GM19099 (cell line): Measurements from ENCODE around the gene AMZ1.

Experiments
- POLR2A ChIP-seq: IDR thresholded peaks from 3 replicates; pipeline ENCODE4 v1.6.1; 2011; ENCODE audit warnings: low read depth; ENCODE audit not compliant: insufficient read length; ENCODE audit errors: extremely low read depth

Gene AMZ1

GRCh38 chr7:2760098-2760889 lies 72.3 kb downstream of the AMZ1 start:
- no peak for TF ChIP-seq POLR2A

- no peak for TF ChIP-seq POLR2A
Measured at GRCh38 chr7:2761131-2761624, 73.2 kb downstream of the AMZ1 start.

- TF ChIP-seq POLR2A, result no peak
Measured at GRCh38 chr7:2761801-2762497, 73.9 kb downstream of the AMZ1 start.

- no peak for TF ChIP-seq POLR2A
Measured at GRCh38 chr7:2763597-2763996, 75.6 kb downstream of the AMZ1 start.

GRCh38 chr7:2764621-2765020 lies 76.6 kb downstream of the AMZ1 start:
- no peak for TF ChIP-seq POLR2A
